Stimulated activated CD4-positive, alpha-beta T cell treated with anti-CD3 and anti-CD28 coated beads, Interleukin-12 subunit alpha, Interleukin-12 subunit beta, amount 100 ng/mL, for 4 hours (primary cell): Measurements from ENCODE around the gene DNAH17.

Experiments used
- DNase-seq: peaks from one replicate; pipeline ENCODE4 v3.0.0-alpha.2; 2020

DNAH17 gene

GRCh38 chr17:78427140-78427539 lies 150.1 kb downstream of the DNAH17 start:
- no peak for DNase-seq

- no peak for DNase-seq
These were observed 150.8 kb downstream of the DNAH17 start for GRCh38 chr17:78426293-78426879.

- DNase-seq = no peak
These were observed 151.8 kb downstream of the DNAH17 start for GRCh38 chr17:78425429-78425828.

GRCh38 chr17:78423961-78424675 lies 153.1 kb downstream of the DNAH17 start:
- no peak for DNase-seq

DNA sequence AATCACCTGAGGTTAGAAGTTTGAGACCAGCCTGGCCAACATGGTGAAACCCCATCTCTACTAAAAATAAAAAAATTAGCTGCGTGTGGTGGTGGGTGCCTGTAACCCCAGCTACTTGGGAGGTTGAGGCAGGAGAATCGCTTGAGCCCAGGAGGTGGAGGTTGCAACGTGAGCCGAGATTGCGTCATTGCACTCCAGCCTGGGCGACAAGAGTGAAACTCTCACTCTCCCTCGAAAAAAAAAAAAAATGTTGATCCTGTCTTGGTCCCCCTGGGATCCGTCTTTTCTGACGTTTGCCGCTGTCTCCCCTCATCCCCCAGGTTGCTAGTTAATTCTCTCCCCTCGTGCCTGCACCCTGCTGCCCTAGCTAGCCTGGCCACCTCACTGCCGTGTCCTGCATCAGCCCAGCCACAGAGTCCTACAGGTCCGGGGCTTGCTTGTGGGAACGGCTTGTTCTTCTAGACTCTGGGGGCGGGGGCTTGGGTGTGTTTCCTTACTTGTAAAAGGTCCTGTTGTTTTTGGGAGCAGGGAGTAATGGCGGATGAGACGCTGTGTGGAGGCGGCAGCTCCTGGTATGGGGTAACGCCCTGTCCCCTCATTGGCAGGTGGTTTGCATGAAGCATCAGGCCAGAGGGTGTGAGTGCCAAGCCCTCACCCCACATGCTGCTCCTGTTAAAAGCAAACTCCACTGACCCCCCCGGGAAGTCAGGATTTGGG lies 154.2 kb downstream of the DNAH17 start:
- DNase-seq = no peak

DNA sequence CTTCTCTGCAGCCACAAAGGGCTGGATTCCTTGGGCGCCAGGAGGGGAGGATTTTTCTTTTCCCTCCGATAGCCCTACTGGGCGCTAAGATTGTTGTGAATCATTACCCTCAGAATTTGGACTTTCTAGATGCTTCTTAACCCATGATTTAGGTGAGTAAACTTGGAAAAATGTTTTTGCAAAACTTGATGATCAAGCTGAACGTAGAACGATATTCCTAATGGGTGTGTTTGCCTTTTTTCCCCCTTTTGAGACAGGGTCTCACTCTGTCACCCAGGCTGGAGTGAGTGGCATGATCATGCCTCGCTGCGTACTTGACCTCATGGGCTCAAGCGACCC lies 155.0 kb downstream of the DNAH17 start:
- DNase-seq = no peak

DNA sequence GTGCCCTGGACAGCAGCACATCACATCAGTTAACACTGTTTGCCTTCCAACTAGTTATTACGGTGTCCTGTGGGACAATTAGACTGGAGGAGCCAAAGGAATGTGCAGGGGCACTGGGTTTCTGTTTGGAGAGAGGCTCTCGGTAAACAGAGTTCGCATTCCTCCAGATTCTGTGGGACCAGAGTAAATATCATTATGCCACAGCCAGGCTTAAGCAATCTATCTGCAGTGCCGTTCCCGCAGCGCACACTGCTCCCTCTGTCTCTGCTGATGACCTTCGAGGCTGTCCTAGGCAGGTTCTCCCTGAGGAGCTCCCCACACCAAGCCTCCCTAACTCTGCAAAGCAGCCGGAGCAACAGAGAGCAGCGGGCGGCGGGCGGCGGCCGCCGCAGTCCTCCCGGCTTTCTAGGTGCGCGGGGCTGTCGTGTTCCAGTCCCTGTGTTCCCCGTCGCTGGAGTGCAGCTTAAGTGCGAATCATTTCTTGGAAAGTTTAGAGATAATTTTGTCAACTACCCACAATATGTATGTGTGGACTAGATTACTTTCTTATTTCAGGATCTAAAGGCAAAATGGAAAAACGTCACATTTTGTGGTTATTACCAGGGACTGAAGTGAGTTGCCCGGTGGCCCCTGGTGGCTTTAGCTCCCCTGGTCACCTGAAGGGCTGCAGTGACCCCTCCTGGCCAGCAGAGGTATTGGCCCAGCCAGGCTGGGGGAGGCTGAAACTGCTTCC lies 155.5 kb downstream of the DNAH17 start:
- DNase-seq = peak; percentile 70

- DNase-seq = no peak
These were observed 156.1 kb downstream of the DNAH17 start for GRCh38 chr17:78421084-78421533.

GRCh38 chr17:78419970-78420815 lies 157.0 kb downstream of the DNAH17 start:
- no peak for DNase-seq

DNA sequence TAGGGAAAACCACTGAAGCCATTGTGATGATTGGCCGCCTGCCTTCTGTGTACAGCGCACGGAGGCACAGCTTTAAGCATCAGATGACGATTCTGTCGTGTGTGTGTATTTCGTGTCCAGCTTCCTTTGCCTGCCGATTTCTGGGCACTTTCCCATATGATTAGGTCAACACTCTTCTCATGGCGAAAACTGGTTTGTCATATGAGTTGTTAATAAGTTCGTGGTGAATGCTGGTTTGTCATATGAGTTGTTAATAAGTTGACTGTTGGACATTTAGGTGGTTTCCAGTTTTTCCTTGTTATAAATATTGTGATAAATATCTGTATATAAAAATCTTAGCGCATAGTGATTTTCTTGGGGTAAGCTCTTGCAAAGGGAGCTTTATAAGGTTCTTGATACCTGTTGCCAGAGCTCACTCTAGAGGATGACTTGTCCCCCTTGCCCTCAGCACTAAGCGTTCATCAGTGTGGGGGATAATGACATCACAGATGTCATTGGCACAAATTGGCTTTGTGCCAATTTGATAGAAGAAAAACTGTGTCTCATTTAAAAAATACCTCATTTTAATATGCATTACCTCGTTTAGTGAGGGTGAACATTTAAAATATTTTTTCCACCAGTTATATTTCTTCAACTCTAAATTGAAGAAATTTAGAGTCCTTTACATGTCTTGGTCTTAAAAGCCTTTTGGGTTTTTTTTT lies 158.7 kb downstream of the DNAH17 start:
- DNase-seq = no peak

- no peak for DNase-seq
These were observed 159.7 kb downstream of the DNAH17 start for GRCh38 chr17:78417531-78417909.

GRCh38 chr17:78416791-78417530 lies 160.2 kb downstream of the DNAH17 start:
- DNase-seq = no peak

- DNase-seq = no peak
These were observed 161.1 kb downstream of the DNAH17 start for GRCh38 chr17:78415821-78416711.

DNA sequence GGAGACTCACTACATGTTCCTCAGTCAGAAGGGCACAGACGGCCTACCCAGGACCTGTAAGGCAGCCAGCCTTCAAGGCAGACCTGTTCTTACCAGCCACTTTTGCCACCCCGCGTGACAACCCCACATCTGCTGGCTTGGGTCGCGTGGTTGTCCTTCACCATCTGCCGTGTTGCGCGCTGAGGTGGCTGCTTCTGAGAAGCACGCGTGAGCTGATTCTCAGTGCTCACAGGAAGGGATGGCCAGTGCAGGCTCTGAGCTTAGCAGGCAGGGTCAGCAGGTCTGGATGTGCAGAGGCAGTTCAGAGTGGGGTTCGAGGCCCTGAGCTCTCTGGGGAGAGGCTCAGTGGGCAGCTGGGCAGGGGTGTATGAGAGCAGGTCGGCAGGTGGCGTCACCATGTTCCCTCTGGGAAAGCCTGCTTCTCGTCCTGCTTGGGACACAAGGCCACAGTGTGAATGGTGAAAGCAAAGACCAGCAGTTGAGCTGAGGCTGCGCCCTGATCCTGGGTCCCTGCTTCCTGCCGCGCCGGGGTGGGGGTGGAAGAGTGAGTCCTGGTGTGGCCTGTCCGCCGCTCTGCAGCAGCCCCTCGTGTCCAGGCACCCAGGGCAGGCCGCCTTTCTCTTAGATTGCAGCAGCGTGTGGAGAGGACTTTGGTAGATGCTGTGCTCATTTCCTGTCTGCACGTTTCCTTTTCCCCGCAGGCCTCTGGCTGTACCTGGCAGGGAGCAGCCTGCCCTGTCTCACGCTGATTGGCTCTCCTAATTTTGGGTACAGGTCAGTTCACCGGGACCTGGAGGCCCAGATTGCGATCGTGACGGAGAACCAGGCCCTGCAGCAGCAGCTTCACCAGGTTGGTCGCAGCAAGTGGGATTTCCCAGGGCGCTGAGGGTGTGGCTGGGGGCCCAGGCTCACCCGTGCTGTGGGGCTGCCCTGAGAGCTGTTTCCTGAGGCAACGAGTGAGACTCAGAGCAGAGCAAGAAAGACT lies 162.7 kb downstream of the DNAH17 start:
- DNase-seq = peak; percentile 45

DNA sequence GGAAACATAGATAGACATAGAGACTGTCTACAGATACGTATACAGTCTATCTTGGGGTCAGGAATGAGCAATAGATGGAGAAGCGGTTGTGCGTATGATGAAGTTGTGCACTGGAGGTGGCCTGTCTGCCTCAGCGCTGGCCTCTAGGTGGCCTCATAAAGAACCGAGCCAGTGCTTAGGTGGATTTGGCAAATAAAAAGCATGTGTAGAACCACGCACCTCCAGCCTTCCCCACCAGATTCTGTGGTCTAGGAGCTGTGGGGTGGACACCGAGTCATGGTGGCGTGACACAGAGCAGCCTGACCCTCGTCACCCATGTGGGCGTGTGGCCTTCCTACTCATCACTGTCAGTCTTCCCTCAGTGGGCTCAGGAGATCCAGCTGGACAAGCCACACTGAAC lies 164.8 kb downstream of the DNAH17 start:
- DNase-seq = no peak

DNA sequence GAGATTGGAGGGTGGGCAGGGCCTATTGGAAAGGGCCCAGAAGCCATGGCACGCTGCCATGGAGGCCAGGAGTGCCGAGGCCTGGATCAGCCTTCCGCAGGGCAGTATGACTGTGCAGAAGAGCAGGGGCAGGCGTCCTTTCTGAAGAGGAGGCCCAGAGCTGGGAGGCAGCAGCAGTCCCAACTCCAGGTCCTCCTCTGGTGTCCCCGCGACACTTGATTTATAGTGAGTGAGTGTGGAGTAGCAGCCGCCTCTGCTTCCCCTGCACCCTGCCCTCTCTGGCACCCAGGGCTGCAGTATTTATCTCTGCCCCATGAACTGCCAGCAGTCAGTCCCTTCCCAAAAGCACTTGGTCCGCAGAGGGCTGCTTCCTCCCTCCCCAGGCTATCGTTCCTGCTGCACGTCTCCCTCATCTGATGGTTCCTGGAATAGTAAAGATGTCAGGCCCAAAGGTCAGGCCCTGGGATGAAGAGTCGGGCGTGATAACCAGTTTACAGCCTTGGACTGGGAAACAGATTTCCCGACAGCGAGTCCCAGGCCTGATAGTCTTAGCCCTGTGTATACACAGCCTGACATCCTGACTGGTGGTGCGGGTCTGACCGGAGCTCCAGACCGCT lies 165.8 kb downstream of the DNAH17 start:
- DNase-seq = no peak

- DNase-seq = no peak
These were observed 167.8 kb downstream of the DNAH17 start for GRCh38 chr17:78409191-78409928.
